Astrocyte (in vitro differentiated cells and primary cell): ENCODE measurements around the gene WNT8B.

Experiments
- EZH2 ChIP-seq: IDR thresholded peaks from 2 replicates; pipeline ENCODE4 v1.6.1; 2012; ENCODE audit warnings: mild to moderate bottlenecking, low read length, inconsistent platforms; ENCODE audit not compliant: insufficient read depth
- TF ChIP-seq, protein P1 (sequence below): IDR thresholded peaks from 2 replicates; pipeline ENCODE4 v1.5.1; 2011; ENCODE audit warnings: low read depth, mild to moderate bottlenecking, inconsistent platforms, low read length, moderate library complexity; ENCODE audit not compliant: insufficient read depth

DNA sequence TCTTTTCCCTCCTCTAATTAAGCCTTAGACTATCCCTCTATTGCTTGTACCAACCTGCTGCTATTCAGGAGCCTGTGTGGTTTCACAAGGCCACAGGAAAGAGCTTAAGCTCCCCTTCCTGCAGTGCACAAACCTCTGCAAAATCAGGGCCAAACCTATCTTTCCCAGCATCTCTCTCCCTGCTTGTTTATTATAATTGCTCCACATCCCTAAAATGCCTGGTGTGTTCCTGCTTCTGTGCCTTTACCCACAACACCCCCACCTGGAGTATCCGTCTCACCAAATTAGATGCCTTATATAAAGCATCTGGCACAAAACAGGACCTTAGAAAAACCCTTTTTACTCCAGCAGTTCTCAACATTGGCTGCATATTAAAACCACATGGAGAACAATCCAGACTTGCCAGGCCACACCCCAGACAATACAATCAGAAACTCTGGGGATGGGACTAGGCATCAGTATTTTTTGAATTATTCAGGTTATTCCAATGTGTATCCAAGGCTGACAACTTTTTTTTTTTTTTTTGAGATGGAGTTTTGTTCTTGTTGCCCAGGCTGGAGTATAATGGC, 40.2 kb downstream of the WNT8B start:
- TF ChIP-seq, protein P1, sequence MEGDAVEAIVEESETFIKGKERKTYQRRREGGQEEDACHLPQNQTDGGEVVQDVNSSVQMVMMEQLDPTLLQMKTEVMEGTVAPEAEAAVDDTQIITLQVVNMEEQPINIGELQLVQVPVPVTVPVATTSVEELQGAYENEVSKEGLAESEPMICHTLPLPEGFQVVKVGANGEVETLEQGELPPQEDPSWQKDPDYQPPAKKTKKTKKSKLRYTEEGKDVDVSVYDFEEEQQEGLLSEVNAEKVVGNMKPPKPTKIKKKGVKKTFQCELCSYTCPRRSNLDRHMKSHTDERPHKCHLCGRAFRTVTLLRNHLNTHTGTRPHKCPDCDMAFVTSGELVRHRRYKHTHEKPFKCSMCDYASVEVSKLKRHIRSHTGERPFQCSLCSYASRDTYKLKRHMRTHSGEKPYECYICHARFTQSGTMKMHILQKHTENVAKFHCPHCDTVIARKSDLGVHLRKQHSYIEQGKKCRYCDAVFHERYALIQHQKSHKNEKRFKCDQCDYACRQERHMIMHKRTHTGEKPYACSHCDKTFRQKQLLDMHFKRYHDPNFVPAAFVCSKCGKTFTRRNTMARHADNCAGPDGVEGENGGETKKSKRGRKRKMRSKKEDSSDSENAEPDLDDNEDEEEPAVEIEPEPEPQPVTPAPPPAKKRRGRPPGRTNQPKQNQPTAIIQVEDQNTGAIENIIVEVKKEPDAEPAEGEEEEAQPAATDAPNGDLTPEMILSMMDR, result no peak
- no peak for TF ChIP-seq EZH2
